Activated CD4-positive, alpha-beta T cell treated with anti-CD3 and anti-CD28 coated beads, Interleukin-2, amount 10 ng/mL, durations not matched to agents 24 days and 14 days (primary cell): Measurements from ENCODE around the gene SLC12A5. TPM values are rescaled to one million over a fixed set of nuclear protein-coding genes. Genes with fewer than 3 reads are reported as not detected.

Source experiments
- DNase-seq: peaks from one replicate; pipeline ENCODE4 v3.0.0; 2022
- H3K27ac Mint-ChIP-seq: one replicate; pipeline ENCODE4 v1.8.0; 2022; ENCODE audit warnings: mild to moderate bottlenecking, mixed read lengths
- H3K27me3 Mint-ChIP-seq: one replicate; pipeline ENCODE4 v1.8.0; 2022; ENCODE audit warnings: mixed read lengths
- H3K36me3 Mint-ChIP-seq: one replicate; pipeline ENCODE4 v1.8.0; 2022; ENCODE audit warnings: low read depth, mild to moderate bottlenecking, mixed read lengths
- H3K4me1 Mint-ChIP-seq: one replicate; pipeline ENCODE4 v1.8.0; 2021; ENCODE audit warnings: mixed read lengths
- H3K4me3 Mint-ChIP-seq: one replicate; pipeline ENCODE4 v1.8.0; 2022; ENCODE audit warnings: mild to moderate bottlenecking, moderate library complexity, mixed read lengths
- H3K9me3 Mint-ChIP-seq: one replicate; pipeline ENCODE4 v1.8.0; 2021; ENCODE audit warnings: mixed read lengths
- intact Hi-C: fragments of 100-400 bp; cut with micrococcal nuclease; formaldehyde crosslinking; loops from one replicate; pipeline ENCODE4 v1.15.1; 2023
- total RNA-seq: library from RNA; stranded (reverse); gene quantifications from 2 replicates; pipeline ENCODE4 v1.2.3, GENCODE V29; 2022

Gene SLC12A5
- total RNA-seq, 1 donor from 2014 or later, result not detected

- intact Hi-C loops, result no loop called here
- peaks cover 55% of the 10 kb centered on the region for H3K4me1 Mint-ChIP-seq
- H3K9me3 Mint-ChIP-seq, result no peaks in the 10 kb centered on the region
- H3K27me3 Mint-ChIP-seq, result peaks cover 10% of the 10 kb centered on the region
- H3K27ac Mint-ChIP-seq, result no peak overlapping the region
- DNase-seq, result no peak
- H3K36me3 Mint-ChIP-seq, result no peaks in the 10 kb centered on the region
- no peak overlapping the region for H3K4me3 Mint-ChIP-seq
Measured at GRCh38 chr20:45999557-46000261, 29.3 kb upstream of the SLC12A5 start.

DNA sequence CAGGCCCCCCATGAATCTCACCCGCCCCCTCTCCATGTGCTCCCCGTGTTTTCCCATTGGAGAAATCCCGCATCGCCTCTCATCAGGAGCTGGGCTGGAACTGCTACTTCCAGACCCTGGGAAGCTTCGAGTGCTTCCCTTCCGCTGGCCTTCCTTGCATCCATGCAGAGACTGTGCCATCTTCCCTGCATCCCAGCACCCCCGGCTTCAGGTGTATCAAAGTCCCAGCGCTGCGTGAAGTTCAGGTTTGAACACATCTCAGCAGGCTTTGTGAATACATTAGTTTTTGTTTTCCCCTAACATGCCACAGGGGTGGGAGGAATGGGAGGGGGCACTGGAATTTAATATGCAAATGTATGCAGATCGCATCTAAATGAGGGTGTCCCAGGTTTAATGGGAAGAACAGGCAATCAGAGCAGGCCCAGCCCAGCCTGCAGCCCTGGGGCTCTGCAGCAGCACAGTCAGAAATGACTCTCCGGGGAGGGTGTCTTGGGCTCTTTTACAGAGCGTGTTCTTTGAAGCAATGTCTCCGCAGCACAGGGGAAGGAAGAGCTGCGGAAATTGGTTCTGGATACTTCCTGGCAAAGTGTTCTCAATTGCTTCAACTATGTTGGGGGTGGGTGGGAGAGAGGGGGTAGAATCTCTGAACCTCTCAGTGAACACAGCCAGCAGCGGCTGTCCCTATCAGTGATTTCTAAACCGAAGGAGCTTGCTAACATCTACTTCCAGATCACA lies 28.6 kb upstream of the SLC12A5 start:
- no peaks in the 10 kb centered on the region for H3K9me3 Mint-ChIP-seq
- peaks cover 55% of the 10 kb centered on the region for H3K4me1 Mint-ChIP-seq
- peak overlapping the region; percentile 3 for H3K4me3 Mint-ChIP-seq
- H3K27ac Mint-ChIP-seq, result no peak overlapping the region
- peaks cover 9% of the 10 kb centered on the region for H3K27me3 Mint-ChIP-seq
- H3K36me3 Mint-ChIP-seq, result no peaks in the 10 kb centered on the region
- DNase-seq, result peak; percentile 72
- intact Hi-C loops, result no loop called here

- H3K9me3 Mint-ChIP-seq, result no peaks in the 10 kb centered on the region
- H3K4me1 Mint-ChIP-seq, result peaks cover 58% of the 10 kb centered on the region
- H3K4me3 Mint-ChIP-seq, result no peak overlapping the region
- intact Hi-C loops, result no loop called here
- no peaks in the 10 kb centered on the region for H3K36me3 Mint-ChIP-seq
- no peak overlapping the region for H3K27ac Mint-ChIP-seq
- DNase-seq, result no peak
- H3K27me3 Mint-ChIP-seq, result peaks cover 12% of the 10 kb centered on the region
Measured at GRCh38 chr20:46001498-46001897, 27.5 kb upstream of the SLC12A5 start.

- H3K9me3 Mint-ChIP-seq, result no peaks in the 10 kb centered on the region
- DNase-seq, result no peak
- no peak overlapping the region for H3K27ac Mint-ChIP-seq
- peaks cover 59% of the 10 kb centered on the region for H3K4me1 Mint-ChIP-seq
- H3K36me3 Mint-ChIP-seq, result no peaks in the 10 kb centered on the region
- H3K27me3 Mint-ChIP-seq, result peaks cover 11% of the 10 kb centered on the region
- H3K4me3 Mint-ChIP-seq, result no peak overlapping the region
- intact Hi-C loops, result no loop called here
Measured at GRCh38 chr20:46002008-46002407, 27.0 kb upstream of the SLC12A5 start.

DNA sequence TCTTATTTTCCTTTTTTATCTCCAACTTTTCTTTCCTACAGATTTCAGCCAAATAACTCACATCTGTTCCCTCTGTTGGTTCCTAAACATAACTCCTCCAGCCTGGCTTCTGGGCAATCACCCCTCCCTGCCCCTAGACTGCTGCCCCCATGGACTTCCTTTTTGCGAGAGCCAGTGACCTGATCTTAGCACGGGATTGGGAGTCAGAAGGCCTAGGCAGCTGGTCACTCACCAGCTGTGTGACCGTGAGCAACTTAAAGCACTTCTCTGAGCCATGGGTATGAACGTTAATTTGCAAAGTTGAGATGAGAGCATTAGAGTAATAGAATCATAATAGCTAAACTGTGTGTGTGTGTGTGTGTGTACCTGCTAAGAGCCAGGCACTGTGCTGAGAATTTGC lies 24.8 kb upstream of the SLC12A5 start:
- Mint-ChIP-seq H3K4me1 (peaks cover 62% of the 10 kb centered on the region), H3K27ac (peak overlapping the region; percentile 5), H3K36me3 (no peaks in the 10 kb centered on the region), H3K4me3 (peak overlapping the region; percentile 75), H3K27me3 (peaks cover 16% of the 10 kb centered on the region), H3K9me3 (no peaks in the 10 kb centered on the region)
- intact Hi-C loops, result no loop called here
- no peak for DNase-seq

DNA sequence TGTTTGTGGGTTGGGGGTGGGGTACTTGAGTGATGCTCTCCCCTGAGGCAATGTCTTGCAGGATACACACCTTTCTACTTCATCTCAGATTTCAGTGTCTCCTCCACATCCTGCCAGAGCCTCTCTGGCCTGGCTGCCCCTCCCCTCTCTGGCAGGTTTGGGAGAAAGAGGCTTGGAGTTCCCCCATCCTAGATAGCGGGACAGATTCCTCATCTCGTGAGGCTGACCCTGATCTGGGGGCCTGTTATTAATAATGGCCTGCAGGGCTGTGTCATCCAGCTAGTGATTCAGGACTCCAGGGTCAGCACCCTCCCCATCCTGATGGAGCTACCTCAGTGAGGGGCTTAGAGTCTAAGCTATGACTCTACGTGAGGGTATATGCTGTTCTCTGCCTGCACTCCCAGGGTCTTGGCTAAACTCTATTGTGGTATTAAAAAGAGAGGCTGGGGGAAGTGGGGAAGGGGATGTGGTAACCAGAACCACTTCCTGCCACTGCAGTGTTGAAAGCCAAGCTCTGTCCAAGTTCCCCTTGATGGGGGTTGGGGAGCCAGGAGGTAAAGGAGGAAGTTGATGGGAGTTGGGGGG lies 24.0 kb upstream of the SLC12A5 start:
- intact Hi-C loops, result loop anchor here (5.0 kb wide), 1 partner anchor 33 kb away; the partner anchor contains the start of gene ZNF335
- Mint-ChIP-seq H3K36me3 (no peaks in the 10 kb centered on the region), H3K4me3 (peak overlapping the region; percentile 75), H3K9me3 (no peaks in the 10 kb centered on the region), H3K27ac (peak overlapping the region; percentile 67), H3K27me3 (peaks cover 23% of the 10 kb centered on the region), H3K4me1 (peaks cover 63% of the 10 kb centered on the region)
- DNase-seq, result peak; percentile 83

GRCh38 chr20:46006022-46006705 lies 22.9 kb upstream of the SLC12A5 start:
- DNase-seq, result no peak
- no peak overlapping the region for H3K4me3 Mint-ChIP-seq
- peaks cover 34% of the 10 kb centered on the region for H3K27me3 Mint-ChIP-seq
- H3K36me3 Mint-ChIP-seq, result no peaks in the 10 kb centered on the region
- H3K27ac Mint-ChIP-seq, result peak overlapping the region; percentile 29
- intact Hi-C loops, result loop anchor here (5.0 kb wide), 1 partner anchor 34 kb away; the partner anchor contains the start of gene ZNF335
- H3K4me1 Mint-ChIP-seq, result peaks cover 63% of the 10 kb centered on the region
- H3K9me3 Mint-ChIP-seq, result no peaks in the 10 kb centered on the region

DNA sequence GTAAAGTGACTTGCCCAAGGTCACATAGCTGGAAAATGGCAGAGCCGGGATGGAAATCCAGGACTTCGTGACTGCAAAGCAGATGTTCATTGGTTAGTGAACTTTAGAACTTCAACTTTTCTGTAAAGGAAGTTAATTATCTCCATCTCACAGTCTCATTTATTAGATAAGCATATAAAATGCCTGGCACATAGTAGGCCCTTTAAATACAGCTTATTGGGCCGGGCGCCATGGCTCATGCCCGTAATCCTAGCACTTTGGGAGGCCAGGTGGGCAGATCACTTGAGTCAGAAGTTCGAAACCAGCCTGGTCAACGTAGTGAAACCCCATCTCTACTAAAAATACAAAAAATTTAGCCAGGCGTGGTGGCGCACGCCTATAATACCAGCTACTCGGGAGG lies 22.1 kb upstream of the SLC12A5 start:
- DNase-seq, result no peak
- peaks cover 70% of the 10 kb centered on the region for H3K4me1 Mint-ChIP-seq
- H3K27ac Mint-ChIP-seq, result no peak overlapping the region
- peaks cover 42% of the 10 kb centered on the region for H3K27me3 Mint-ChIP-seq
- H3K36me3 Mint-ChIP-seq, result peaks cover 2% of the 10 kb centered on the region
- intact Hi-C loops, result loop anchor here (5.0 kb wide), 1 partner anchor 35 kb away; the partner anchor contains the start of gene ZNF335
- no peaks in the 10 kb centered on the region for H3K9me3 Mint-ChIP-seq
- no peak overlapping the region for H3K4me3 Mint-ChIP-seq

DNA sequence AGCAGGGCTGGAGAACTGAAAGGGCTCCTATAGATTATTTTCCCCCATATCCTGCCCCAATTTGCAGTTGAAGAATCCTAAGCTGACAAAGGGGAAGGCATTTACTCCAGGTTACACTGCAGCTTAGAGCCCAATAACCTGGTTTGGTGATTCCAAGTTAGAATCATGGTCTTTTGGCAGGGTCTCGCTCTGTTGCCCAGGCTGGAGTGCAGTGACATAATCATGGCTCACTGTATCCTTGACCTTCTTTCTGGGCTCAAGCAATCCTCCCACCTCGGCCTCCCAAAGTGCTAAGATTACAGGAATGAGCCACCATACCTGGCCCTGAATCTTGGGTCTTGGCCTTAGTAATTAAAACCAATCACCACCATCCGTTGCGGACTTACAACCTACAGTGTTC lies 21.3 kb upstream of the SLC12A5 start:
- Mint-ChIP-seq H3K9me3 (no peaks in the 10 kb centered on the region), H3K27me3 (peaks cover 48% of the 10 kb centered on the region), H3K36me3 (peaks cover 2% of the 10 kb centered on the region), H3K4me1 (peaks cover 70% of the 10 kb centered on the region), H3K4me3 (peak overlapping the region; percentile 49), H3K27ac (no peak overlapping the region)
- no peak for DNase-seq
- intact Hi-C loops, result loop anchor here (5.0 kb wide), 1 partner anchor 35 kb away; the partner anchor contains the start of gene ZNF335

GRCh38 chr20:46009816-46010215 lies 19.2 kb upstream of the SLC12A5 start:
- H3K27ac Mint-ChIP-seq, result no peak overlapping the region
- peaks cover 68% of the 10 kb centered on the region for H3K4me1 Mint-ChIP-seq
- peaks cover 2% of the 10 kb centered on the region for H3K36me3 Mint-ChIP-seq
- H3K4me3 Mint-ChIP-seq, result peak overlapping the region; percentile 10
- no peaks in the 10 kb centered on the region for H3K9me3 Mint-ChIP-seq
- peaks cover 56% of the 10 kb centered on the region for H3K27me3 Mint-ChIP-seq
- intact Hi-C loops, result loop anchor here (5.0 kb wide), 1 partner anchor 38 kb away; the partner anchor contains the start of gene ZNF335
- no peak for DNase-seq

DNA sequence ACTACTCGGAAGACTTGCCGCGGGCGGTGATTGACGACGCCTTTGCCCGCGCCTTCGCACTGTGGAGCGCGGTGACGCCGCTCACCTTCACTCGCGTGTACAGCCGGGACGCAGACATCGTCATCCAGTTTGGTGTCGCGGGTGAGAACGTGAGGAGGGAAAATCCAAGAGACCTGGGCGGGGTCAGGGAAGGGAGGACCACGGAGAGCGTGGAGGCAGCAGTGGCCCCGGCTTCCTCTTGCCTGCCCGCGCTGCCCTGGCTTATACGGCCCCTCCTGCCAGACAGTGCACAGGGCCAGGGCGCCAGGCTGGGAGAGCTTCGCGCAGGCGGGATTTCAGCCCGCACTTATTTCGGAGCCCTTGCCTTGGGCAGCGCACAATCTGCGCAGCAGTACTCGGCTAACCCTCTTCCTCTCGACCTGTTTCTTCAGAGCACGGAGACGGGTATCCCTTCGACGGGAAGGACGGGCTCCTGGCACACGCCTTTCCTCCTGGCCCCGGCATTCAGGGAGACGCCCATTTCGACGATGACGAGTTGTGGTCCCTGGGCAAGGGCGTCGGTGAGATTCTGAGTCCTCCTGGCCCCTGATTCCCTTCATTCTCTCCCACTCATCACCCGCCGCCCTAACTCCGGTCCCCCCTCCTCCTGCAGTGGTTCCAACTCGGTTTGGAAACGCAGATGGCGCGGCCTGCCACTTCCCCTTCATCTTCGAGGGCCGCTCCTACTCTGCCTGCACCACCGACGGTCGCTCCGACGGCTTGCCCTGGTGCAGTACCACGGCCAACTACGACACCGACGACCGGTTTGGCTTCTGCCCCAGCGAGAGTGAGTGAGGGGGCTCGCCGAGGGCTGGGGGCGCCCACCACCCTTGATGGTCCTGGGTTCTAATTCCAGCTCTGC lies 18.3 kb upstream of the SLC12A5 start:
- no peaks in the 10 kb centered on the region for H3K9me3 Mint-ChIP-seq
- peak overlapping the region; percentile 84 for H3K4me3 Mint-ChIP-seq
- peaks cover 2% of the 10 kb centered on the region for H3K36me3 Mint-ChIP-seq
- H3K4me1 Mint-ChIP-seq, result peaks cover 64% of the 10 kb centered on the region
- intact Hi-C loops, result no loop called here
- peak; percentile 84 for DNase-seq
- H3K27ac Mint-ChIP-seq, result peak overlapping the region; percentile 83
- peaks cover 60% of the 10 kb centered on the region for H3K27me3 Mint-ChIP-seq

DNA sequence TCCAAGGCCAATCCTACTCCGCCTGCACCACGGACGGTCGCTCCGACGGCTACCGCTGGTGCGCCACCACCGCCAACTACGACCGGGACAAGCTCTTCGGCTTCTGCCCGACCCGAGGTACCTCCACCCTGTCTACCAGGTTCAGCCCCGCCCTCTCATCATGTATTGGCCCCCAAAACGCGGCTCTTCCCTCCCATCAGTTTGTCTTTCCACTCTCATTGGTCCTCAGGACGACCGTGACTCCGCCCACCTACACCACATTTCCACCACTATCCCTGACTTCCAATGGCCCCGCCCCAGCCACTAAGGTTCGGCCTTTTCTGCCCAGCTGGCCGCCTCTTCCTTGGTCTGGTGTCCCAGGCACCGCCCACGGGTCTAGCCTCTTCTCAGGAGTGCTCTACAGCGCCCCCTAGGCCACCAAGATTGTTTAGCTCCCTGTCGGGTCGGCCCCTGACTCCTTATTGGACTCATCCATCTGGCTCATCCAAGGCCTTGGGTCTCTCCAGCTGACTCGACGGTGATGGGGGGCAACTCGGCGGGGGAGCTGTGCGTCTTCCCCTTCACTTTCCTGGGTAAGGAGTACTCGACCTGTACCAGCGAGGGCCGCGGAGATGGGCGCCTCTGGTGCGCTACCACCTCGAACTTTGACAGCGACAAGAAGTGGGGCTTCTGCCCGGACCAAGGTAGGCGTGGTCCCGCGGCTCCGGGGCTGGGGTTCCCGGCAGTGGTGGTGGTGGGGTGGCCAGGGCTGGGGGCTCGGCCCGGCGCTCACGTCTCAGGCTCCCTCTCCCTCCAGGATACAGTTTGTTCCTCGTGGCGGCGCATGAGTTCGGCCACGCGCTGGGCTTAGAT lies 17.2 kb upstream of the SLC12A5 start:
- Mint-ChIP-seq H3K36me3 (peaks cover 2% of the 10 kb centered on the region), H3K27me3 (peaks cover 60% of the 10 kb centered on the region), H3K4me1 (peaks cover 59% of the 10 kb centered on the region), H3K9me3 (no peaks in the 10 kb centered on the region), H3K27ac (peak overlapping the region; percentile 68), H3K4me3 (peak overlapping the region; percentile 84)
- DNase-seq, result peak; percentile 80
- intact Hi-C loops, result no loop called here
